Activated naive CD8-positive, alpha-beta T cell (primary cell): ENCODE data around the gene YIF1A.

Experiments
- H3K27ac Mint-ChIP-seq: one replicate; pipeline ENCODE4 v1.8.0; 2021; ENCODE audit warnings: mixed read lengths
- H3K27me3 Mint-ChIP-seq: one replicate; pipeline ENCODE4 v1.8.0; 2021; ENCODE audit warnings: mixed read lengths
- H3K36me3 Mint-ChIP-seq: one replicate; pipeline ENCODE4 v1.8.0; 2021; ENCODE audit warnings: mixed read lengths
- H3K4me1 Mint-ChIP-seq: one replicate; pipeline ENCODE4 v1.8.0; 2021; ENCODE audit warnings: low read depth, mixed read lengths
- H3K4me3 Mint-ChIP-seq: one replicate; pipeline ENCODE4 v1.8.0; 2021; ENCODE audit warnings: mild to moderate bottlenecking, mixed read lengths
- H3K9me3 Mint-ChIP-seq: one replicate; pipeline ENCODE4 v1.8.0; 2021; ENCODE audit warnings: low read depth, mixed read lengths

Gene YIF1A

GRCh38 chr11:66302656-66303055 lies 13.7 kb upstream of the YIF1A start:
- H3K36me3 Mint-ChIP-seq: no peaks in the 10 kb centered on the region
- no peaks in the 10 kb centered on the region for H3K9me3 Mint-ChIP-seq
- no peaks in the 10 kb centered on the region for H3K4me1 Mint-ChIP-seq
- peaks cover under 1% of the 10 kb centered on the region for H3K27me3 Mint-ChIP-seq
- H3K27ac Mint-ChIP-seq: no peak overlapping the region
- no peak overlapping the region for H3K4me3 Mint-ChIP-seq

GRCh38 chr11:66299186-66299585 lies 10.2 kb upstream of the YIF1A start:
- no peaks in the 10 kb centered on the region for H3K36me3 Mint-ChIP-seq
- H3K4me3 Mint-ChIP-seq: no peak overlapping the region
- H3K4me1 Mint-ChIP-seq: no peaks in the 10 kb centered on the region
- no peaks in the 10 kb centered on the region for H3K27me3 Mint-ChIP-seq
- no peak overlapping the region for H3K27ac Mint-ChIP-seq
- no peaks in the 10 kb centered on the region for H3K9me3 Mint-ChIP-seq

DNA sequence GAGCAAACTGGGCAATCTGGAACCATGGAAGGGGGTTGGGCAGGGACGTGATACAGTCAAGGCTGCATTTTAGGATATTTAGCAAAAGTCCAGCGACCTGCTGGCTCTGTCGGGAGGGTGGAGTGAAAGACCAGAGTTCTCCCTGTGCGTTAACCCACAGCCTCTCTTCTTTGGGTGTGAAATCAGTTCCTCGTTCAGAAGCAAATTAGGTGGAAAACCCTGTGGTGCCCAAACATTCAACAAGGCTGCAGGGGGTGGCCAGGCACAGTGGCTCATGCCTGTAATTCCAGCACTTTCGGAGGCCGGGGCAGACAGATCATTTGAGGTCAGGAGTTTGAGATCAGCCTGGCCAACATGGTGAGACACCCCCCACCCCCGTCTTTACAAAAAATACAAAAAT lies 8.7 kb upstream of the YIF1A start:
- peaks cover 4% of the 10 kb centered on the region for H3K36me3 Mint-ChIP-seq
- H3K4me1 Mint-ChIP-seq: peaks cover 4% of the 10 kb centered on the region
- H3K9me3 Mint-ChIP-seq: no peaks in the 10 kb centered on the region
- no peak overlapping the region for H3K27ac Mint-ChIP-seq
- H3K4me3 Mint-ChIP-seq: no peak overlapping the region
- peaks cover 9% of the 10 kb centered on the region for H3K27me3 Mint-ChIP-seq

DNA sequence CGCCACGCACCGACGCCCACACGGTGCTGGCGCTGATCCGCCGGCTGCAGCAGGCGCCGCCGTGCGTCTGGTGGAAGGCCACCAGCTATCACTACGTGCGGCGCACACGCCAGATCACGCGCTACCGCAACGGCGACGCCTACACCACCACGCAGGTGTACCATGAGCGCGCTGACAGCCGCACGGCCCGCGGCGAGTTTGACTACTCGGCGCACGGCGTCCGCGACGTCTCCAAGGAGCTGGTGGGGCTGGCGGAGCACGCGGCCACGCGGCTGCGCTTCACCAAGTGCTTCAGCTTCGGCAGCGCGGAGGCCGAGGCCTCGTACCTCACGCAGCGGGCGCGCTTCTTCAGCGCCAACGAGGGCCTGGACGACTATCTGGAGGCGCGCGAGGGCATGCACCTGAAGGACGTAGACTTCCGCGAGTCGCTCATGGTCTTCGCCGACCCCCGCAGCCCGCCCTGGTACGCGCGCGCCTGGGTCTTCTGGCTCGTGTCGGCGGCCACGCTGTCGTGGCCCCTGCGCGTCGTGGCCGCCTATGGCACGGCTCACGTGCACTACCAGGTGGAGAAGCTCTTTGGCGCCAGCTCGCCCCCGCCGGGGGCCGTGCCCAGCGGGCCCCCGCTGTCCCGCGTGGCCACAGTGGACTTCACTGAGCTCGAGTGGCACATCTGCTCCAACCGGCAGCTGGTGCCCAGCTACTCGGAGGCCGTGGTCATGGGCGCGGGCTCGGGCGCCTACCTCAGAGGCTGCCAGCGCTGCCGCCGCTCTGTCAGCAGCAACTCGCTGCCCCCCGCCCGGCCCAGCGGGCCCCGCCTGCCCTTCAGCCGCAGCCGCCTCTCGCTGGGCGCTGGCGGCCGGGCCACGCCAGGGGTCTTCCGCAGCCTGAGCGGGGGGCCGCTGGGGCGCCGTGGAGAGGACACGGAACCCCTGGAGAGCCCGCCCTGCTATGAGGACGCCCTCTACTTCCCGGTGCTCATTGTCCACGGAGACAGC lies 6.0 kb upstream of the YIF1A start:
- H3K4me1 Mint-ChIP-seq: peaks cover 18% of the 10 kb centered on the region
- no peaks in the 10 kb centered on the region for H3K9me3 Mint-ChIP-seq
- H3K27me3 Mint-ChIP-seq: peaks cover 12% of the 10 kb centered on the region
- no peak overlapping the region for H3K27ac Mint-ChIP-seq
- H3K4me3 Mint-ChIP-seq: no peak overlapping the region
- peaks cover 4% of the 10 kb centered on the region for H3K36me3 Mint-ChIP-seq

DNA sequence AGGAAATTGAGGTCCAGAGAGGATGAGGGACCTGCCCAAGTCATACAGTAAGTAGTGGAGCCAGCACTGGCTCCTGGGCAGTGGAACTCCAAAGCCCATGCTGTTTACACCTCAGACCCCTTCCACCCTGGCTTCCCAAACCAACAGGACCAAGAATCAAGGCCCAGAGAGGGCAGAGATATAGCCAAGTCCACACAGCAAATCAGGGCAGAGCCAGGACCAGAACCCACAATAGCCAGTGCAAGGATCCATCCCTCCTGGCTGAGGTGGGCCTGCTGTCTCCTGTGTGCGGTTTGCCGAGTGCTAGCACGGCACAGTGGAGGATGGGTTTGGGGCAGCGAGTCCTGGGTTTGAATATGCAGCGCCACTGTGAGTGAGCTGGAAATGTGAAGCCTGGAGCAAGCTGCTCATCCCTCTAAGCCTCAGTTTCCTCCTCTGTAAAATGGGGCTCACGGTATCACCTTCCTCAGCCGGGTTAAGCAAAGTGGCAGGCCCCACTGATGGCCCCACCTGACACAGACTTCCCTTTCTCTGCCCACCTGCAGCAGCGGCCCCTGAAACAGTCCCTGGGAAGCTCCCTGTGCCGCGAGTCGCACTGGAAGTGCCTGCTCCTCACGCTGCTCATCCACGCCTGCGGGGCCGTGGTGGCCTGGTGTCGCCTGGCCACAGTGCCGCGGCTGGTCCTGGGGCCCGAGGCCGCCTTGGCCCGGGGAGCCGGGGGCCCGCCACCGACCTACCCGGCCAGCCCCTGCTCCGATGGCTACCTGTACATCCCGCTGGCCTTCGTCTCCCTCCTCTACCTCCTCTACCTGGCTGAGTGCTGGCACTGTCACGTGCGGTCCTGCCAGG lies 5.1 kb upstream of the YIF1A start:
- H3K27ac Mint-ChIP-seq: no peak overlapping the region
- H3K9me3 Mint-ChIP-seq: no peaks in the 10 kb centered on the region
- peaks cover 26% of the 10 kb centered on the region for H3K4me1 Mint-ChIP-seq
- peak overlapping the region; percentile 47 for H3K4me3 Mint-ChIP-seq
- H3K36me3 Mint-ChIP-seq: peaks cover 4% of the 10 kb centered on the region
- H3K27me3 Mint-ChIP-seq: peaks cover 12% of the 10 kb centered on the region

DNA sequence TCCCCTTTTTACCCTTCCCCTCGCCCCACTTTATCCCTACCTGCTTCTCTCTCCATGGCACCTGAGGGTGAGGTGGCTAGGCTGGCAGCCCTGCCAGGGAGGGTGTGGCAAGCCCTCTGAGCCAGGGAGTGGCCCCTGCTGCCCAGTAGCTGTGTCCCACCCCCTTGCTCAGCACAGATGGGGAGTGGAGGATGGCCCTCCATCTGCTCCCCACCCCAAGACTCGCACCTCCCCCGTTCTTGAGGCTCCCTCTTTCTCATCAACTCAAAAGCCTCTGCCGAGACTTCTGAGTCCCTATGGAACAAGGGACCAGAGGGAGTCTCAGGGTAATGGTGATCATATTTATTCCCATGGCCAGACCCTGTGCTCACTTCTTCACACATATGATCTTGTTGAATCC lies 4.4 kb upstream of the YIF1A start:
- no peak overlapping the region for H3K27ac Mint-ChIP-seq
- H3K4me1 Mint-ChIP-seq: peaks cover 26% of the 10 kb centered on the region
- peaks cover 12% of the 10 kb centered on the region for H3K27me3 Mint-ChIP-seq
- H3K4me3 Mint-ChIP-seq: peak overlapping the region; percentile 47
- H3K36me3 Mint-ChIP-seq: peaks cover 4% of the 10 kb centered on the region
- H3K9me3 Mint-ChIP-seq: no peaks in the 10 kb centered on the region

GRCh38 chr11:66292543-66293332 lies 3.8 kb upstream of the YIF1A start:
- Mint-ChIP-seq H3K36me3 (peaks cover 4% of the 10 kb centered on the region), H3K27me3 (peaks cover 12% of the 10 kb centered on the region), H3K9me3 (no peaks in the 10 kb centered on the region), H3K4me3 (peak overlapping the region; percentile 81), H3K27ac (peak overlapping the region; percentile 17), H3K4me1 (peaks cover 26% of the 10 kb centered on the region)

GRCh38 chr11:66291706-66292542 lies 3.0 kb upstream of the YIF1A start, which contains the start of gene TMEM151A:
TSS of gene TMEM151A (plus strand) at chr11:66291894. CDS start at chr11:66292014, 120 bp downstream.
- Mint-ChIP-seq H3K36me3 (peaks cover 4% of the 10 kb centered on the region), H3K27me3 (peaks cover 12% of the 10 kb centered on the region), H3K4me1 (peaks cover 29% of the 10 kb centered on the region), H3K9me3 (no peaks in the 10 kb centered on the region), H3K27ac (peak within 1 kb of the TSS; percentile 17), H3K4me3 (peak within 1 kb of the TSS; percentile 90)

GRCh38 chr11:66291303-66291705 lies 2.4 kb upstream of the YIF1A start:
- peaks cover 4% of the 10 kb centered on the region for H3K36me3 Mint-ChIP-seq
- no peaks in the 10 kb centered on the region for H3K9me3 Mint-ChIP-seq
- H3K27me3 Mint-ChIP-seq: peaks cover 12% of the 10 kb centered on the region
- peaks cover 32% of the 10 kb centered on the region for H3K4me1 Mint-ChIP-seq
- peak overlapping the region; percentile 27 for H3K4me3 Mint-ChIP-seq
- H3K27ac Mint-ChIP-seq: no peak overlapping the region

DNA sequence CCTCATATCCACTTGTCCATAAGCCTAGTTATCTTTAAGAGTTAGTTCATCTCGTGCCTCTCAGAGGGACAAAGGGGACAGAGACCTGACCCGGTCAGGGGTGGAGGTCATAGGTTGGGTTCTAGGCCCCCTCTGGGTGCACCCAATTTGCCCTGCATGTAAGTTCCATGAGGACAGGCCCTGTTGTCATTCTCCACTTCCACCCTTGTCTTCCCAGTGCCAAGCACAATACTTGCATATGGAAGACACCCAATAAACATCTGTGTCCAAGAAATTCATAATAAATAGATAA lies 1.3 kb upstream of the YIF1A start:
- peaks cover 32% of the 10 kb centered on the region for H3K4me1 Mint-ChIP-seq
- no peaks in the 10 kb centered on the region for H3K9me3 Mint-ChIP-seq
- peaks cover 12% of the 10 kb centered on the region for H3K27me3 Mint-ChIP-seq
- H3K4me3 Mint-ChIP-seq: peak overlapping the region; percentile 90
- H3K36me3 Mint-ChIP-seq: peaks cover 4% of the 10 kb centered on the region
- no peak overlapping the region for H3K27ac Mint-ChIP-seq

- Mint-ChIP-seq H3K4me1 (peaks cover 32% of the 10 kb centered on the region), H3K36me3 (peaks cover 4% of the 10 kb centered on the region), H3K27ac (peak overlapping the region; percentile 90), H3K27me3 (peaks cover 12% of the 10 kb centered on the region), H3K4me3 (peak overlapping the region; percentile 90), H3K9me3 (no peaks in the 10 kb centered on the region)
Measured at GRCh38 chr11:66289548-66290329, 796 bp upstream of the YIF1A start.

DNA sequence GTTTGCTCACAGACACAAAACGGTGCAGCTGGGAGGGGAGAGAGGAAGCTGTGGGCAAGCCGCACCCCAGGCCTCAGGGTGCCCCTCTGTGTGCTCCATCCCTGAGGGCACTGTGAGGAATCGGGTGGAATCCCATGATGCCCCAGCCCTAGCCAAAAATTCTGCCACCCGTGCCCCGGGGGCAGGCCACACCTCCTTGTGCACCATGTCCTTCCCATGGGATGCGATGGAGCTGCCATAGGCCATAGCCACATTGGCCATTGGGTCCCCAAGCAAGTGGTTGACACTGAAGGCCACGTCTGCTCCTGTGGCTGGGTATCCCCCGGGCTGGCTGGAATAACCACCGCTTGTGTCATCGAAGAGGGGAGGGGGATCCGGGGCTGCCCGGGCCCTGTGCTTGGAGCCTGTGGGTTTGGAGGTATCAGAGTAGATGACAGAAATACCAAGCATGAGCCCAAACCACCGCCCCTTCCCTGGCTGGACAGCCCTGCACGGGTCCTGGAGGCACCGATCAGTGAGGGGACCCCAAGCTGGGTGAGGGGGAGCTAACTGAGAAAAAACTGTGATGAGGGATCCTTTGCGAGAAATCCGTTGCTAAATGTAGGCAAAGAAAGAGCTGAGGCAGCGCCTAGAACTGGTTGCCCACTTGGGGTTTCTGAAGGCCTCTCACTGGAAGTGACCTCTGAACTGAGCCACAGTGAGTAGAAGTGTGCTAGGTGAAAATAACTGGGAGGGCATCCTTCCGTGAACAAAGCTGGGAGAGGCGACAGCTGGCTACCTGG lies 863 bp downstream of the YIF1A start:
- Mint-ChIP-seq H3K9me3 (no peaks in the 10 kb centered on the region), H3K27ac (peak overlapping the region; percentile 86), H3K27me3 (peaks cover 7% of the 10 kb centered on the region), H3K36me3 (peaks cover 4% of the 10 kb centered on the region), H3K4me1 (peaks cover 34% of the 10 kb centered on the region), H3K4me3 (peak overlapping the region; percentile 90)
